ENCODE data around the gene DDX39B.

DNA sequence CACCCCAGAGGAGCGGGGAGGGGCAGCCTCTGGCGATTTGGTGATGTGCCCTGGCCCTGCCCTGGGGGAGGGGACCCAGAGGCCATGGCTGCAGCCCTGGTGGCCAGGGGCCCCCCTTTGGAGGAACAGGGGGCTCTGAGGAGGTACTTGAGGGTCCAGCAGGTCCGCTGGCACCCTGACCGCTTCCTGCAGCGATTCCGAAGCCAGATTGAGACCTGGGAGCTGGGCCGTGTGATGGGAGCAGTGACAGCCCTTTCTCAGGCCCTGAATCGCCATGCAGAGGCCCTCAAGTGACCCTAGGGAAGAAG is 16.5 kb upstream of the DDX39B start:
- no peak for TF ChIP-seq POLR2A (IDR thresholded peaks at IDR 0.05)
- TF ChIP-seq, protein P1, sequence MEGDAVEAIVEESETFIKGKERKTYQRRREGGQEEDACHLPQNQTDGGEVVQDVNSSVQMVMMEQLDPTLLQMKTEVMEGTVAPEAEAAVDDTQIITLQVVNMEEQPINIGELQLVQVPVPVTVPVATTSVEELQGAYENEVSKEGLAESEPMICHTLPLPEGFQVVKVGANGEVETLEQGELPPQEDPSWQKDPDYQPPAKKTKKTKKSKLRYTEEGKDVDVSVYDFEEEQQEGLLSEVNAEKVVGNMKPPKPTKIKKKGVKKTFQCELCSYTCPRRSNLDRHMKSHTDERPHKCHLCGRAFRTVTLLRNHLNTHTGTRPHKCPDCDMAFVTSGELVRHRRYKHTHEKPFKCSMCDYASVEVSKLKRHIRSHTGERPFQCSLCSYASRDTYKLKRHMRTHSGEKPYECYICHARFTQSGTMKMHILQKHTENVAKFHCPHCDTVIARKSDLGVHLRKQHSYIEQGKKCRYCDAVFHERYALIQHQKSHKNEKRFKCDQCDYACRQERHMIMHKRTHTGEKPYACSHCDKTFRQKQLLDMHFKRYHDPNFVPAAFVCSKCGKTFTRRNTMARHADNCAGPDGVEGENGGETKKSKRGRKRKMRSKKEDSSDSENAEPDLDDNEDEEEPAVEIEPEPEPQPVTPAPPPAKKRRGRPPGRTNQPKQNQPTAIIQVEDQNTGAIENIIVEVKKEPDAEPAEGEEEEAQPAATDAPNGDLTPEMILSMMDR (IDR thresholded peaks at IDR 0.05) = no peak
